Globus pallidus (tissue), 1 donor: Measurements from ENCODE around the gene CSAD.
A peak's percentile ranks its signal among the peaks of the same experiment; 100 is the strongest.
"Not testable (repeated sequence)": the region's sequence is repeated elsewhere in the genome, so short reads cannot be mapped to it uniquely, and the experiment has no call there.

ENCODE experiments used
- DNase-seq: peaks from one replicate; pipeline ENCODE4 v3.0.0-alpha.2; 2015; ENCODE audit warnings: low spot score

The CSAD gene

DNA sequence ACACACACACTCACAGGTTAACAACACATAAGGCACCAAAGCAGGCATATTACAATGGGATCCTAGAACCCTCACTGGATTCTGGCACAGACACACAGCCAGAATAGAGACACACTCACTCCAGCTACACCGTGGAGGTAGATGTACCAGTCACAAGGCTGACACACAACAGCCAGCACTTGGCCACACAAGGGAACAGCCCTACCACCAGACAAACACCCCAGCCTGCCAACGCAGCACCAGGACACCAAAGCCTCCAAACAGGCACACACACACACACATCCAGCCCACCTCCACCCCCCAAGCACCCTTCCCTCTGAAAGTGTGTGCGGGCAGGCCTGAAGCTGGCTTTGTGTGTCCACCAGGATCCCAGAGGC lies 37.2 kb upstream of the CSAD start:
- no peak for DNase-seq

GRCh38 chr12:53217051-53217930 lies 36.6 kb upstream of the CSAD start:
- no peak for DNase-seq

GRCh38 chr12:53215497-53215896 lies 34.8 kb upstream of the CSAD start:
- DNase-seq: no peak

GRCh38 chr12:53214687-53215455 lies 34.1 kb upstream of the CSAD start:
- DNase-seq: no peak

- no peak for DNase-seq
These were observed 33.5 kb upstream of the CSAD start for GRCh38 chr12:53214221-53214620.

- peak; percentile 80 for DNase-seq
These were observed 32.6 kb upstream of the CSAD start for GRCh38 chr12:53213348-53213747.

DNA sequence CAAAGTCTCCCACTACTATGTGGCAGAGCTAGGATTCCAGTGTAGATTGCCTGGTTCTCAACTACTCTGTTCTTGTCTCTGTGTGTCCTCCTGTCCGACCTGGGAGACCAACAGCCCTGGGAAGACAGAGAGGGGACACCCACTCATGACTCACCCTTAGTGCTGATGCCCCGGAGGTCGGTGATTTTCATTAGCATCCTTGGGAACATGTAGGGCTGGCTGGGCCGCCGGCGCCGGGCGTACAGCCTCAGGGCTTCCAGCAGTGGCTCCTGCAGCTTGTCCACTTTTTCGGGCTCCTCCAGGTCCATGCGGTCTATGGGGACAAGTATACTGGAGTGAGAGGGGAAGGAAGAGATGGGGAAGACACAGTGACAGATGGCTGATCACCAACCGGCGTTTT lies 32.2 kb upstream of the CSAD start:
- DNase-seq: no peak

DNA sequence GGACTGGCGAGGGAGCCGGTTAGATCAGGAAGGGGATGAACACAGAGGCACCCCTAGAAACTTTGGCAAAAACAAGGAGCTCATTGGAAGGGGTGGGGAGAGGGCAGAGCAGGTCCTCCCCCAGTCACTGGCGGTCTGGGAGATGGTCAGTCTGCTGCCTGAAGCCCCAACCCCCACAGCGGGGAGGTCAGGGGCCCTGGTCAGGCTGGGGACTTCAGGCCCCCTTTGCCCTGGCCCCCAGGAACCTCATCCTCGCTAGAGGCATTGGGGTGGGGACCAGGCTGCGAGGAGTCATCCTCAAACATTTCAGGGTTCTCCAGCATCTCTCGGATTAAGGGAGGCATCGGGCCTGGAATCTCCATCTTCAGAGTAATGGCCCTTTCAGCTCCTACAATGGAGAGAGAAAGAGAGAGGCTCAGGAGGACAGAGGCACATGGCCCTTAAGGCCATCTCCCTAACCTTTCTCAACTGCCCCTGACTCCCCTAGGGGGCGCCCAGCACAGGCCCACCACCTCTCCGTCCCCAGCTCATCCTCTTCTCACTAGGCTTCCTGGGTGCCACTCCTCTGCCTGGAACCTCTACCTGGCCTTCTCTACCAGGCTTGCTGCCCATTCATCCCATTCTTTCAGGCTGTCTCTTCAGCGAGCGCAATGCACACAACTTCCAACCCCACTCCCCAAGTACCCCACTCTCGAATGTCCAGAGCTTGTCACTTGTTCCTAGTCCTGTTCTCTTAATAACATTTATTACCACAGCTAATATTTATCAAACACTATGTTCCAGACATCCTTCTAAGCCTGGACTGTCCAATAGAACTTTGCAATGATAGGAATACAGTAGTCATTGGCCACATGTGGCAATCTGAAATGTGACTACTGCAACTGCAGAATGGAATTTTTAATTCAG lies 31.0 kb upstream of the CSAD start:
- DNase-seq: no peak

GRCh38 chr12:53210843-53211242 lies 30.1 kb upstream of the CSAD start:
- DNase-seq: no peak

GRCh38 chr12:53208877-53209463 lies 28.2 kb upstream of the CSAD start:
- no peak for DNase-seq

- DNase-seq: no peak
These were observed 27.7 kb upstream of the CSAD start for GRCh38 chr12:53208435-53208834.

DNA sequence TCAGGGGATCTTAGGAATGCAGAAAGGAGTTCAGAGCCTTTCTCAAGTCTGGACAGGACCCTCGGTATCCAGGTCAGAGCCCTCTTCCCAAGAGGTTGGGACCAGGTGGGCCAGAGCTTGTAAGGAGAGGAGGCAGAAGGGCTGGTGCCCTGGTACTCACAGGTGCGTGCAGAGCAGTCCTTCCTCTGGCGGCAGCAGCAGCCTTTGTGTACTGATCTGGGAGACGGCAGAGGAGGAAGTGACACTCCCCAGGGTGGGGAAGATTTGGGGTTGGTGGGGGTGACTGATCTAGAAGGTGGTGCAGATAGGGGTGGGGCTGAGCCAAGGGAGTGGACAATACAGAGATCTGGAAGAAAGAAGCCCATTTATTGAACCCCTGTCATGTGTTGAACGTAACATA lies 26.3 kb upstream of the CSAD start, which contains the start of gene ITGB7:
ITGB7 (minus strand) TSS at position 210 of the 400 bp plus-strand sequence. CDS start 6,808 bp downstream, outside the sequence.
- DNase-seq: no peak

DNA sequence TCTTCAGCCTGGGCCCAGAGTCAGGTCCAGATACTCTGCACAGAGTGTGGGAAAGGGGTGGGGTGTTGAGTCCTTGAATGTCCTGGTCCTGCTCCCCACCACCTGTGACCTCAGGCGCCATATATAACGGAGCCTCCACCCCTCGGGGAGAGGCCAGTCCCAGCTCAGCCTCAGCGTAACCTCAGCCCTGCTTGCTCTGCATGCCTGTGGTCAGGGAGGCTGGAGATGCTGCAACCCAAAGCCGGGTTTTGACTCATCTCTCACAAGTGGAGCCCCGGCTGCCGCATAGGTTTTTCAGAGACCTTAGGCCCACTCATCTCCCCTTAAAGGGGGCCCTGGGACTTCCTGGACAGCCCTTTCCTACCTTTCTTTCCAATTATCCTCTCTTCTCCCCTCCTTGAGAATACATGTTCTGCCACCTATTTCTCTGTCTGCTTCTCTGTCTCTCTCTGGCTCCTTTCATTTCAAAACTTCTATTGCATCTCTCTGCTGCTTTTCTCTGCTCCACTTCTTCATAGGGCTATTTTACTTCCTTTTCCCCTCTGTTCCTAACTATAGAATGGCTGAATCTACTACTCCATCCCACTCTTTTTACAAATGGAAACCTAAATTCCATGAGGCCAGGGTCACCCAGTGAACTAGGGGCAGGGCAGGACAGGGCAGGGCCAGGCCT lies 25.2 kb upstream of the CSAD start:
- DNase-seq: no peak

GRCh38 chr12:53204351-53204750 lies 23.6 kb upstream of the CSAD start:
- no peak for DNase-seq

GRCh38 chr12:53202316-53202715 lies 21.6 kb upstream of the CSAD start:
- DNase-seq: not testable (repeated sequence)

DNA sequence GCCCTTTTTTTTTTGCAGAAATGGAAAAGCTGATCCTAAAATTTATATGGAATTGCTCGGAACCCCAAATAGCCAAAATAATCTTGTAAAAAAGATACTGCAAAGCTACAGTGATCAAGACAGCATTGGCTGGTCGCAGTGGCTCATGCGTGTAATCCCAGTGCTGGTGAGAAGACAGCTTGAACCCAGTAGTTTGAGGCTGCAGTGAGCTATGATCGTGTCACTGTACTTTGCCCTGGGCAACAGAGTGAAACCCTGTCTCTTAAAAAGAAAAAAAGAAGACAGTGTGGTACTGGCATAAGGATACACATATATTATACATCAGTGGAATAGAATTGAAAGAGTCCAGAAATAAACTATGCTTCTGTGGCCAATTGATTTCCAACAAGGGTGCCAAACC lies 20.9 kb upstream of the CSAD start:
- no peak for DNase-seq

DNA sequence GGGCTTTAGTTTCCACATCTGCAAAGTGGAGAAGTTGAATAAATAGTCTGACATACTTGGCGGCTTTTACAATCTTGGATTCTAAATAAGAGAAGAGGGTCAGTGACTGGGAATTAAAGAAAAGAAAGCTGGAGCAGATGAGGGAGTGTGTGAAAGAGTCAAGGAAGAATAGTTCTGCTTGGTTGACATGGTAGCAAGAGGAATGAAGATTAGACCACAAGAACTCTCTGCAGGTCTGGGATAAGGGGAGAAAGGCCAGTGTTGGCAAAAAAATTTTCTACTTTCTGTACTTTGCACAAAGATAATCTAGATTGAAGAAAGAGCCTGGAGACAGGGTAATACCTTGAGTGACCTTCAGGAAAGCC lies 20.4 kb upstream of the CSAD start:
- no peak for DNase-seq

DNA sequence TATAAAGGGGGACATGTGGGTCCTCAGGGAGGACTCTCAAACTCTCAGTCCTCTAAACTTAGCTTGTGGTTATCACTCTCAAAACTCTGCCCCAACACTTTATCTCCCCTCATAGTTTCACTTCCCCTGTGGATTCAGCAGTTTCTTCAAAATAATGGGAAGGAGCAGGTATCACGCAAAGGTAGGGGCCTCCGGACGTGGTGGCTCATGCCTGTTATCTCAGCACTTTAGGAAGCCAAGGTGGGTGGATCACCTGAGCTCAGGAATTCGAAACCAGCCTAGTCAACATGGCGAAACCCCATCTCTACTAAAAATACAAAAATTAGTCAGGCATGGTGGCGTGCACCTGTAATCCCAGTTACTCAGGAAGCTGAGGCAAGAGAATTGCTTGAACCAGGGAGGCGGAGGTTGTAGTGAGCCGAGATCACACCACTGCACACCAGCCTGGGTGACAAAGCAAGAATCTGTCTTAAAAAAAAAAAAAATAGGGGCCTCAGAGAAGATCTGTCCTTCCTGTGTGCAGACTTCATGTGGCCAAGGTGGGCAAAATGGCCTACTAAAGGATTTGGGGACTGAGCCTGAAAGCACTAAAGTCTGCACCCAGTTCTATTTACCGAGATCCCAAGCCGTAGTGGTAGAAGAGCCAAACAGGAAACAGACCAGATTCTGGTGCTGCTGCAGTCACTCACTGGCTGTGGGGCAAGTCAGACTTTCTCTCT lies 19.9 kb upstream of the CSAD start:
- DNase-seq: no peak

GRCh38 chr12:53200107-53200457 lies 19.4 kb upstream of the CSAD start:
- no peak for DNase-seq

DNA sequence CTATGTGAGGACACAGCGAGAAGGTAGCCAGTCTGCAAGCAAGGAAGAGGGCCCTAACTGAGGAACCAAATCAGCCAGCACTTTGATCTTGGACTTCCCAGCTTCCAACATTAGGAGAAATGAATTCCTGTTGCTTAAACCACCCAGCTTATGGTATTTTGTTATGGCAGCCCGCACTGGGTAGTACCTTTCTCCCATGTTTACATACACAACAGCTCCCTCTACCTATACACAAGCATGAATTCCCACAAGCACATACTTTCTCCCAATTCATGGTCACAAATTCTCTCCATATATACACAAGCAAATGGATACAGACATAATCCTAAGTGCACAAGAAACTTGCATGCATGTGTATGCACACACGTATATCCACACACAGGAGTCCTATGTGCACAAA lies 19.0 kb upstream of the CSAD start:
- no peak for DNase-seq
